ENCODE data around the gene PRMT9.
A peak's percentile ranks its signal among the peaks of the same experiment; 100 is the strongest.

The PRMT9 gene

GRCh38 chr4:147683717-147684700, at the start of gene PRMT9:
Gene PRMT9, minus strand, starts transcription at chr4:147684163. Its CDS starts 176 bp downstream, at chr4:147683987.
- DNase-seq, result peak; percentile 80

- peak; percentile 4 to 18 for DNase-seq
These were observed 48.7 kb upstream of the PRMT9 start for GRCh38 chr4:147732518-147733235.

- peak; percentile 75 for DNase-seq
These were observed 47.9 kb upstream of the PRMT9 start, which contains the start of gene ARHGAP10 for GRCh38 chr4:147731580-147732517. Gene ARHGAP10, plus strand, starts transcription at chr4:147732088. Its CDS starts 214 bp downstream, at chr4:147732302.

GRCh38 chr4:147730333-147730732, 46.4 kb upstream of the PRMT9 start:
- DNase-seq, result no peak

GRCh38 chr4:147727476-147728028, 43.6 kb upstream of the PRMT9 start:
- no peak for DNase-seq

GRCh38 chr4:147725673-147726072, 41.7 kb upstream of the PRMT9 start:
- no peak for DNase-seq

- DNase-seq, result no peak
These were observed 40.7 kb upstream of the PRMT9 start for GRCh38 chr4:147724468-147725201.

GRCh38 chr4:147723326-147723725, 39.4 kb upstream of the PRMT9 start:
- DNase-seq, result no peak

- no peak for DNase-seq
These were observed 33.9 kb upstream of the PRMT9 start for GRCh38 chr4:147717878-147718277.

- no peak for DNase-seq
These were observed 30.8 kb upstream of the PRMT9 start for GRCh38 chr4:147714575-147715401.

GRCh38 chr4:147709999-147710398, 26.0 kb upstream of the PRMT9 start:
- no peak for DNase-seq

GRCh38 chr4:147707892-147708672, 24.1 kb upstream of the PRMT9 start:
- DNase-seq, result peak; percentile 50 to 66

GRCh38 chr4:147704846-147705245, 20.9 kb upstream of the PRMT9 start:
- no peak for DNase-seq

- no peak for DNase-seq
These were observed 12.9 kb upstream of the PRMT9 start for GRCh38 chr4:147696866-147697265.

GRCh38 chr4:147693218-147693617, 9.3 kb upstream of the PRMT9 start:
- DNase-seq, result no peak

- DNase-seq, result no peak
These were observed 7.9 kb upstream of the PRMT9 start for GRCh38 chr4:147691820-147692219.

GRCh38 chr4:147689067-147689466, 5.1 kb upstream of the PRMT9 start:
- no peak for DNase-seq

- peak in 1 of 2 donors; percentile 3 for DNase-seq
These were observed 773 bp downstream of the PRMT9 start for GRCh38 chr4:147683188-147683591.

- DNase-seq, result no peak
These were observed 1.2 kb downstream of the PRMT9 start for GRCh38 chr4:147682755-147683154.

All from activated CD4-positive, alpha-beta T cell treated with anti-CD3 and anti-CD28 coated beads for 4 hours (primary cell).